ENCODE data around the gene IQCE.
"Not testable (repeated sequence)": the region's sequence is repeated elsewhere in the genome, so short reads cannot be mapped to it uniquely, and the experiment has no call there.

IQCE gene

GRCh38 chr7:2583798-2584580 lies 25.2 kb downstream of the IQCE start:
- Mint-ChIP-seq H3K36me3 (ENCODE audit: low read depth) (peaks cover 26% of the 10 kb centered on the region), H3K4me3 (no peak overlapping the region), H3K4me1 (ENCODE audit: low read depth) (no peaks in the 10 kb centered on the region), H3K27ac (no peak overlapping the region), H3K9me3 (no peaks in the 10 kb centered on the region), H3K27me3 (no peaks in the 10 kb centered on the region)
- DNase-seq, result no peak

GRCh38 chr7:2585446-2585845 lies 26.7 kb downstream of the IQCE start:
- DNase-seq, result no peak
- Mint-ChIP-seq H3K4me3 (no peak overlapping the region), H3K27me3 (no peaks in the 10 kb centered on the region), H3K36me3 (ENCODE audit: low read depth) (peaks cover 27% of the 10 kb centered on the region), H3K9me3 (no peaks in the 10 kb centered on the region), H3K27ac (no peak overlapping the region), H3K4me1 (ENCODE audit: low read depth) (no peaks in the 10 kb centered on the region)

DNA sequence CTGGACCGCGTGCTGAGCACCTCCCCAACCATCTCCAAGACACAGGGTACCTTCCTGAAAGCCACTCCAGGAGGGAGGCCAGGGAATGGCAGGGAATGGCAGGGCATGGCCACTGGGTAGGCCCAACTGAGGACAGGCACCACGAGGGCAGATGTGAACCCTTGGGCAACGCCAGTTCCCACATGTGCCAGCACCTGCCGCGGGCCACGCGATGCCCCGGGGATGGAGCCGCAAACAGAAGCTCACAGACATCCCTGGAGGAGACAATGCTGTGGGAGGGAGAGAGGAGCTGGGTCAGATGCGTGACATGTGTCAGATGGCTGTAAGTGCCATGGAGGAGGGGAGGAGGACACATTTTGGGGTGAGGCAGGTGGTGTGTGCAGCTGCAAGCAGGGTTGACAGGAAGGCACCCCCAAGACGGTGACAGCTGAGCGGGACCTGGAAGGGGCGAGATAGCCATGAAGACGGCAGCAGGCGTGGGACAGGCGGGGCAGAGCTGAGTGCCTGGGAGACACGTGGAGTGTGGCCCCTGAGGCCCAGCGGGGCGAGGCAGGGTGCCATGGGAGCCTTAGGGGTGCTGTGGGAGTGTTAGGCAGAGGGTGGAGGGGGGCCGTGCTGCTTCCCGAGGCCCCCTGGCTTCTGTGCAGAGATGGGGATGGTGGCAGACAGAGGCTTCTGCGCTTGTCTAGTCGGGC lies 27.7 kb downstream of the IQCE start:
- Mint-ChIP-seq H3K9me3 (no peaks in the 10 kb centered on the region), H3K27ac (no peak overlapping the region), H3K36me3 (ENCODE audit: low read depth) (peaks cover 29% of the 10 kb centered on the region), H3K4me3 (no peak overlapping the region), H3K4me1 (ENCODE audit: low read depth) (no peaks in the 10 kb centered on the region), H3K27me3 (no peaks in the 10 kb centered on the region)
- DNase-seq, result no peak

DNA sequence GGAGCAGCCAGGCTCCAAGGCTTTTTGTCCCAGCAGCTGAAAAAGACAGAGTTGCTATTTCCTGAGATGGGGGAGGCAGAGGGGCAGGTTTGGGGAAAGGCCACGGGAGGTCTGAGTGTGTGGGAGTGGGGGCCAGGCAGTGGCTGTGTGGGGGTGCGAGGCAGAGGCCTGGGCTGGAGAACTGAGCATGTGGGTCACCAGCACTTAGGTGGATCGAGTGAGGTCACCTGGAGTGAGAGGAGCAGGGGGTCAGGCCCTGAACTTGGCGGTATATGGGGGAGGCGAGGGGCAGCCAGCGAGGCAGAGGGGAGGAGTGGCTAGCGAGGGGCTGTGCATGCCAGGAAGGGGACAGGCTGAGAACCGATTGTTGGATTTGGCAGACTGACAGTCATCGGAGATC lies 28.4 kb downstream of the IQCE start:
- no peaks in the 10 kb centered on the region for H3K9me3 Mint-ChIP-seq
- no peak overlapping the region for H3K4me3 Mint-ChIP-seq
- no peak for DNase-seq
- no peaks in the 10 kb centered on the region for H3K27me3 Mint-ChIP-seq
- no peak overlapping the region for H3K27ac Mint-ChIP-seq
- no peaks in the 10 kb centered on the region for H3K4me1 Mint-ChIP-seq (ENCODE audit: low read depth)
- H3K36me3 Mint-ChIP-seq (ENCODE audit: low read depth), result peaks cover 31% of the 10 kb centered on the region

GRCh38 chr7:2587778-2588177 lies 29.0 kb downstream of the IQCE start:
- Mint-ChIP-seq H3K27ac (no peak overlapping the region), H3K36me3 (ENCODE audit: low read depth) (peaks cover 38% of the 10 kb centered on the region), H3K9me3 (no peaks in the 10 kb centered on the region), H3K4me3 (no peak overlapping the region), H3K4me1 (ENCODE audit: low read depth) (no peaks in the 10 kb centered on the region), H3K27me3 (no peaks in the 10 kb centered on the region)
- no peak for DNase-seq

DNA sequence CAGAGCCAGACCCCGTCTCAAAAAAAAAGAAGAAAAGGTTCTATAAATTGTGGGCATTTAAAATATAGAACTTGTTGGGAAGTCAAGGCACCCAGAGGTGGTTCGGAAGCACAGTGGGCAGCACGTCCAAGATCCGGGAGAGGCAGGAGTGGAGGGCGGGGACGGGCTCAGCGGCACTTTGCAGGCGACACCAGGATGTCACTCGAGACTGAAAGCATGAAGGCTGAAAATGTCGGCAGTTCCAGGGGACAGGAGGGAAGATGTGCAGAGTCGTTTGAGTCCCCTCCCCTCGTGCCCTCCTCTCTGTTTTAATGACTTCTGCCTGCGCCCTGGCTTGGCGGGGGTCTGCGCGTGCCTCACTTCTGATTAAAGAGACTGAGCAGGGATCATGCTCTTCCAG lies 30.6 kb downstream of the IQCE start:
- Mint-ChIP-seq H3K9me3 (no peaks in the 10 kb centered on the region), H3K27me3 (no peaks in the 10 kb centered on the region), H3K4me1 (ENCODE audit: low read depth) (no peaks in the 10 kb centered on the region), H3K4me3 (no peak overlapping the region), H3K27ac (no peak overlapping the region), H3K36me3 (ENCODE audit: low read depth) (peaks cover 43% of the 10 kb centered on the region)
- DNase-seq, result no peak

DNA sequence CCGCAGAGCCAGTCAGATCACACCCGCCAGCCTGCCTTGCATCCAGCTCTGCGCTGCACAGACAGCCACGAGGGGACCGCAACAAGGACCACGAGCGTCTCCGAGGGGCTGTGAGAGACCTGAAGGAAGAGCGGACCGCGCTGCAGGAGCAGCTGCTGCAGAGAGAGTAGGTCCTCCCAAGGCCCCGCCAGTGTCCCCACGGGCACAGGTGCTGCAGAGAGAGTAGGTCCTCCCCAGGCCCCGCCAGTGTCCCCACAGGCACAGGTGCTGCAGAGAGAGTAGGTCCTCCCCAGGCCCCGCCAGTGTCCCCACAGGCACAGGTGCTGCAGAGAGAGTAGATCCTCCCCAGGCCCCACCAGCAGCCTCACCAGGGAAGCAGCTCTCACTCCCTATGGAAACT lies 31.2 kb downstream of the IQCE start:
- H3K27ac Mint-ChIP-seq; H3K4me1 Mint-ChIP-seq (ENCODE audit: low read depth); H3K9me3 Mint-ChIP-seq; DNase-seq; H3K27me3 Mint-ChIP-seq; H3K4me3 Mint-ChIP-seq: not testable (repeated sequence)
- peaks cover 40% of the 10 kb centered on the region for H3K36me3 Mint-ChIP-seq (ENCODE audit: low read depth)

DNA sequence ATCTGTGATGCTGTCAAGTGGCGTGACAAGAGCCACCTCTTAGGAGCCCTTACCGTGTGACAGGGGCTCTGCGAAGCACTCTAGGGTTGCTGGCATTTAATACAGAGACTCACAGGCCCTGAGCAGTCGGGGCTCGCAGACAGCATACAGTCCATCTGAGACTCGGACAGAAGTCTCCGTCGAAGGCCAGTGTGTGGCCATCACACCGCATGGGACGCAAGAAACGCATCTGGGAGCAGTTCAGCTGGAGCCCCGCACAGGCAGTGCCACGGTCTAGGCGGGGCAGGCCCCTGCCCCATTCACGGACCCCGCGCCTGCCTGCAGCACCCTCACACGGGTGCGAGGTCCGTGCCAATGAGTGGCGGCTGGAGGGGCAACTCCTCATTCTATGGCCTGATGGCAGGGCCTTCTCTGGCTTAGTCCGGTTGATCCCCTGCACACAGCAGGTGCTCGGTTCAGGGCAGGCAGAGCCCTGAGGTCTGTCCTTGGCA lies 33.6 kb downstream of the IQCE start:
- Mint-ChIP-seq H3K9me3 (no peaks in the 10 kb centered on the region), H3K27ac (no peak overlapping the region), H3K27me3 (no peaks in the 10 kb centered on the region), H3K4me3 (no peak overlapping the region), H3K4me1 (ENCODE audit: low read depth) (no peaks in the 10 kb centered on the region), H3K36me3 (ENCODE audit: low read depth) (peaks cover 36% of the 10 kb centered on the region)
- DNase-seq, result no peak

GRCh38 chr7:2593036-2593727 lies 34.4 kb downstream of the IQCE start:
- no peaks in the 10 kb centered on the region for H3K4me1 Mint-ChIP-seq (ENCODE audit: low read depth)
- H3K27me3 Mint-ChIP-seq, result no peaks in the 10 kb centered on the region
- H3K9me3 Mint-ChIP-seq, result no peaks in the 10 kb centered on the region
- H3K27ac Mint-ChIP-seq, result no peak overlapping the region
- H3K36me3 Mint-ChIP-seq (ENCODE audit: low read depth), result peaks cover 35% of the 10 kb centered on the region
- no peak overlapping the region for H3K4me3 Mint-ChIP-seq
- DNase-seq, result no peak

DNA sequence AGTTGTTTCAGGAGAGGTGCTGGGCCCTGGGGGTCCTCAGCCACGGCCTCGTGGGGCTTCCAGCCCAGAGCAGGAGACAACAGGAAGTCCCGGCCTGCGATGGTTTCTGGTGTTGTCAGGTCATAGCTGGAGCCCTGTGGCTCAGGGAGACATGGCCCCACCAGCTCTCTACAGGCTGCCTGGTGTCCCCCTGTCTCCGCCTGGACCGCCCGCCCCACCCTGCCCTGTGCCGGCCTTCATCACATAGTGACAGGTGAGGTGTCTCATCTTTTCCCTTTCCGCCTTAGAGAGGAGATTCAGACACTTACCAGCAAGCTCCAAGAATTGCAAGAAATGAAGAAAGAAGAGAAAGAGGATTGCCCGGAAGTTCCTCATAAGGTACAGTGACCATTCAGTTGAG lies 35.8 kb downstream of the IQCE start:
- Mint-ChIP-seq H3K4me3 (no peak overlapping the region), H3K27me3 (no peaks in the 10 kb centered on the region), H3K36me3 (ENCODE audit: low read depth) (peaks cover 47% of the 10 kb centered on the region), H3K27ac (no peak overlapping the region), H3K9me3 (no peaks in the 10 kb centered on the region), H3K4me1 (ENCODE audit: low read depth) (no peaks in the 10 kb centered on the region)
- DNase-seq, result no peak

GRCh38 chr7:2595258-2595860 lies 36.6 kb downstream of the IQCE start:
- Mint-ChIP-seq H3K9me3 (no peaks in the 10 kb centered on the region), H3K27ac (no peak overlapping the region), H3K4me3 (no peak overlapping the region), H3K4me1 (ENCODE audit: low read depth) (no peaks in the 10 kb centered on the region), H3K27me3 (no peaks in the 10 kb centered on the region), H3K36me3 (ENCODE audit: low read depth) (peaks cover 48% of the 10 kb centered on the region)
- DNase-seq, result no peak

DNA sequence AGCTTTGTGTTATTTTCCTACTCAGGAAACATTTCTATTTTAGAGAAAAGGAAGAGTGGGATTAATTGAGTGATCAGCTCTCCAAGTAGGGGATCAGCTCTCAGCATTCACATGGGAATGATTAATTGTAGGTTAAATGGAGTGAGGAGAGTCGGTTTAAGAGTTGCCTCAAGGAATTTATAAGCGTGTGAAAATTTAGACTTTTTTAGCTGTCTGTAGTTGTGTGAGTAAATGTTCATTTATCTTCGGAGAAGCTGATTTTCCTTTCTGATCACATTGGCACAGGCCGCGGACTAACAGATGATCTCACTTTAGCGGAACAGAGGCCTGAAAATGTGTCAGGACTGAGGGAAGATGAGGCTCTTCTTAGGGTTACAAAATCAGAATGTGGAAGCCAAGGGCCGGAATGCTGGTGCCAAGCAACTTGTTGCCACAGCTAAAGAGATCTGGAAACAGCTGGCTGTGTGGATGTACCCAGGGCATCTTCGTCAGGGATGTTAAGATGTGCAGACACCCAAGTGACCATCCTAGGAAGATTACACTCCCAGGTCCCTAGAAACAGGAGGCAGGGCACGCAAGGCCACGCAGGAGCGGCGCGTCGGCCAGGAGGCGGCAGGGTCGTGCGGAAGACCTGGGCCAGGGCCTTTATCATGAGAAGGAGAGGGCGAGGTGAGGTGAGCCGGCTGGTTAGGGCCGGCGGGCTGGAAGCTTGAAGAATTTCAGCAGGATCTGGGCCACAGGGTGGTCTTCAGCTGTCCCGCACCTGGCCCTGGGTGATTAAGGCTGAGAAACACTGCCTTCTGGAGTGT lies 37.9 kb downstream of the IQCE start:
- no peak for DNase-seq
- no peak overlapping the region for H3K4me3 Mint-ChIP-seq
- H3K27me3 Mint-ChIP-seq, result no peaks in the 10 kb centered on the region
- no peak overlapping the region for H3K27ac Mint-ChIP-seq
- no peaks in the 10 kb centered on the region for H3K4me1 Mint-ChIP-seq (ENCODE audit: low read depth)
- no peaks in the 10 kb centered on the region for H3K9me3 Mint-ChIP-seq
- H3K36me3 Mint-ChIP-seq (ENCODE audit: low read depth), result peaks cover 55% of the 10 kb centered on the region

DNA sequence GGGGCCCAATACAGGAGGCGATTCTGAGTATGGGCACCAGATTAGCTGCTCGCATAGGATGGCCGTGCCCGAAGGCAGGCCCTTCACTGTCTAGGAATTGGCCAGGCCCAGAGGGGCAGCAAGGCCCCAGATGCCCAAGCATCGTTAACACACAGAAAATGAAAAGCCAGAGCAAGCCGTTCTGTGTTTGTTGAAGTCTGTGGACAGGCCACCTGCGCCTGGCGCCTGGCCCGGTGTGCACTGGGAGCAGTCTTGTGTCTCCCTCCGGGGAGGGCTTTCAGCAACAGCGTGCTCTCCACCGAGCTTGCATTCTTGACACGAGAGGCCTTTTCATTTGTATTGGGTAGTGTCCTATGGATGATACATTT lies 38.5 kb downstream of the IQCE start:
- H3K27ac Mint-ChIP-seq, result no peak overlapping the region
- no peaks in the 10 kb centered on the region for H3K27me3 Mint-ChIP-seq
- H3K4me1 Mint-ChIP-seq (ENCODE audit: low read depth), result no peaks in the 10 kb centered on the region
- no peak for DNase-seq
- peaks cover 55% of the 10 kb centered on the region for H3K36me3 Mint-ChIP-seq (ENCODE audit: low read depth)
- H3K4me3 Mint-ChIP-seq, result no peak overlapping the region
- no peaks in the 10 kb centered on the region for H3K9me3 Mint-ChIP-seq

GRCh38 chr7:2598154-2598823 lies 39.5 kb downstream of the IQCE start:
- no peak for DNase-seq
- Mint-ChIP-seq H3K4me3 (no peak overlapping the region), H3K36me3 (ENCODE audit: low read depth) (peaks cover 45% of the 10 kb centered on the region), H3K9me3 (no peaks in the 10 kb centered on the region), H3K4me1 (ENCODE audit: low read depth) (no peaks in the 10 kb centered on the region), H3K27ac (no peak overlapping the region), H3K27me3 (no peaks in the 10 kb centered on the region)
